ENCODE measurements around the gene KLRC3. TPM values are rescaled to one million over a fixed set of nuclear protein-coding genes. Genes with fewer than 3 reads are reported as not detected.
"Not testable (repeated sequence)": the region's sequence is repeated elsewhere in the genome, so short reads cannot be mapped to it uniquely, and the experiment has no call there.

Gene KLRC3
- total RNA-seq, 2 donors from 2014 or later, result not detected

DNA sequence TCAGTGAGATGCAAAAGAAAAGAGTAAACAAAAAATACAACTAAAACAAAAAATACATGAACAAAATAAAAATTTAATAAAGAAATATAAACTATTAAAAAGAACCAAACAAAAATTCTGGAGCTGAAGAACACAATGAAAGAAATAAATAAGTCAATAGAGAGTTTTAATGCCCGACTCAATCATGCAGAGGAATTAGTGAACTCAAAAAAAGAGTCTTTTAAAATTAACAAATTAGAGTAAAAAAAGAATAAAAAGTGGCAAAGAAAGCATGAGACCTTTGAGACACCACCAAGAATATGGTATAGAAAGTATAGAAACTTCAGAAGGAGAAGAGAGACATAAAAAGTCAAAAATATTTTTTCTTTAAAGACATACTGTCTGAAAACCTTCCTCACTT lies 35.4 kb upstream of the KLRC3 start:
- ATAC-seq (no peak), DNase-seq (no peak)
- no peaks in the 10 kb centered on the region for H3K36me3 ChIP-seq (replicated peaks in 1 of 2; ENCODE audit: insufficient read depth in 1 of 2, low read depth in 2 of 2)
- intact Hi-C loops (cut with DNase I), result no loop called here
- H3K9me3 ChIP-seq, result peaks cover 0 to 16% (median 0%) of the 10 kb centered on the region in 3 donors
- no peaks in the 10 kb centered on the region for H3K27me3 ChIP-seq
- 65 to 80% methylated on average over 1 of the region's 1 CpG for WGBS, 2 donors
- H3K4me3 ChIP-seq, result no peak overlapping the region
- no peak for TF ChIP-seq POLR2A (IDR thresholded peaks at IDR 0.05)
- TF ChIP-seq, protein P1, sequence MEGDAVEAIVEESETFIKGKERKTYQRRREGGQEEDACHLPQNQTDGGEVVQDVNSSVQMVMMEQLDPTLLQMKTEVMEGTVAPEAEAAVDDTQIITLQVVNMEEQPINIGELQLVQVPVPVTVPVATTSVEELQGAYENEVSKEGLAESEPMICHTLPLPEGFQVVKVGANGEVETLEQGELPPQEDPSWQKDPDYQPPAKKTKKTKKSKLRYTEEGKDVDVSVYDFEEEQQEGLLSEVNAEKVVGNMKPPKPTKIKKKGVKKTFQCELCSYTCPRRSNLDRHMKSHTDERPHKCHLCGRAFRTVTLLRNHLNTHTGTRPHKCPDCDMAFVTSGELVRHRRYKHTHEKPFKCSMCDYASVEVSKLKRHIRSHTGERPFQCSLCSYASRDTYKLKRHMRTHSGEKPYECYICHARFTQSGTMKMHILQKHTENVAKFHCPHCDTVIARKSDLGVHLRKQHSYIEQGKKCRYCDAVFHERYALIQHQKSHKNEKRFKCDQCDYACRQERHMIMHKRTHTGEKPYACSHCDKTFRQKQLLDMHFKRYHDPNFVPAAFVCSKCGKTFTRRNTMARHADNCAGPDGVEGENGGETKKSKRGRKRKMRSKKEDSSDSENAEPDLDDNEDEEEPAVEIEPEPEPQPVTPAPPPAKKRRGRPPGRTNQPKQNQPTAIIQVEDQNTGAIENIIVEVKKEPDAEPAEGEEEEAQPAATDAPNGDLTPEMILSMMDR (IDR thresholded peaks at IDR 0.05), result no peak
- H3K27ac ChIP-seq, result no peak overlapping the region
- H3K4me1 ChIP-seq, result no peaks in the 10 kb centered on the region

DNA sequence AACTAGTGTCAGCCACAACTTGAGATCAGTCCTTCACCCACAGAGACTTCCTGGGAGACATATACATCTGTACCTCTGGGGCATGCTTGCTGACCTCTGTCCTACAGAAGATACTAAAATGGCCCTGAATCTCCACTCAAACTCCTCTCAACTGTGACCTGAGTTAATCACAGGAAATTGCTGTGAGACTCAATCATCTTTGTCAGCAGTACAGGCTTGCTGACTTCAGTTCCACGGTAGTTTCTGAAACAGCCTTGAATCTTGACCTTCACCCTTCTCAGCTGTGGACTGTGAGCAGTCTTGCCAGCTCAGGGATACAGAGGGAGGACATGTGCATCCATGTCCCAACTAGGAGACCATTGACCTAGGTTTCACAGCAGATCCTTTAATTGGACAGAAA lies 34.1 kb upstream of the KLRC3 start:
- Histone ChIP-seq H3K27me3 (no peaks in the 10 kb centered on the region), H3K4me1 (no peaks in the 10 kb centered on the region), H3K4me3 (no peak overlapping the region), H3K36me3 (replicated peaks in 1 of 2; ENCODE audit: insufficient read depth in 1 of 2, low read depth in 2 of 2) (no peaks in the 10 kb centered on the region), H3K9me3 (peaks cover 0 to 16% (median 0%) of the 10 kb centered on the region in 3 donors), H3K27ac (no peak overlapping the region)
- ATAC-seq (no peak), DNase-seq (no peak)
- intact Hi-C loops (cut with DNase I), result no loop called here
- TF ChIP-seq, protein P1 (IDR thresholded peaks at IDR 0.05), result no peak
- no peak for TF ChIP-seq POLR2A (IDR thresholded peaks at IDR 0.05)
- WGBS, 2 donors, result 56 to 63% methylated on average over 1 of the region's 1 CpG

DNA sequence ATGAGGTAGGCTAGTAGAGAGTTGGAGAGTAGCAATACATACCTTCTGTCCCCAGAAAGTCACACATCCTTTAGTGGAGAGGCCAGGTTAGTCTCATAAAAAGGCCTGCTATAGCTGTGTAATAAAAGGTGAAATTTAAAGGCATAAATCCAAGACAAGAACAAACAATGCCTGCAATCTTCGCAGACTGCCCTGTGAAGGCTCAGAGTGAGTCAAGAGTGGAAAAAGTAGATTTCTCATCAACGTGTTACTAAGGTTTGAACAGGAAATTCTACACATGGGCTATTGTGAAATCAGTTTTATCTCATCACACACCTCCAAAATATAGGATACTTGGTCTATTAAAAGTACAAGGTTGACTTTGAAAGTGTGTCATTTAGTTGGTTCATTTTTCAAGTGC lies 32.8 kb upstream of the KLRC3 start, which contains the start of gene KLRC1:
KLRC1 (minus strand) TSS at position 222 of the 400 bp plus-strand sequence. CDS start 2,221 bp downstream, outside the sequence.
- no peak for TF ChIP-seq POLR2A (IDR thresholded peaks at IDR 0.05)
- TF ChIP-seq, protein P1 (IDR thresholded peaks at IDR 0.05), result no peak
- H3K4me3 ChIP-seq, result no peak within 1 kb of the TSS
- no peak within 1 kb of the TSS for H3K27ac ChIP-seq
- DNase-seq (no peak), ATAC-seq (no peak)
- no peaks in the 10 kb centered on the region for H3K36me3 ChIP-seq (replicated peaks in 1 of 2; ENCODE audit: insufficient read depth in 1 of 2, low read depth in 2 of 2)
- peaks cover 0 to 16% (median 0%) of the 10 kb centered on the region in 3 donors for H3K9me3 ChIP-seq
- no peaks in the 10 kb centered on the region for H3K4me1 ChIP-seq
- 46 to 50% methylated on average over 2 of the region's 2 CpGs for WGBS, 2 donors
- H3K27me3 ChIP-seq, result no peaks in the 10 kb centered on the region
- intact Hi-C loops (cut with DNase I), result no loop called here

DNA sequence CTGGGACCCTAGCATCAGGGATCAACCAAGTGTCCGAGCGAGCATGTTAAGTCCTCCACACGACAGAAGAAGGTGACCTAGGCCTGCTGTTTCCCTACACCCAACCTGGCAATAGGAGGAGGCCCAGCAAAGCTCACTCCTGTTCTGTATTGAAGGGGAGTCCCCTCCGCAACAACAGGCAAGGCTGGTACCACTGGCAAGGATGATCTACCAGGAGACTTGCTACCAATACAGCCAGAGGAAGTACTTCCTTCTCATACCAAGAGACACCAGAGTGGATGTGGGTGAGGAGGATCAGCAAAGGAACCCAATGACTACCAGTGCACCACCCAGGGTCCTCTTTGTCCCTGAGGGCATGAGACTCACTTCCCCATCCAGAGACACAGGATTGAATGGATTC lies 27.8 kb upstream of the KLRC3 start:
- 80 to 89% methylated on average over 4 of the region's 4 CpGs for WGBS, 2 donors

DNA sequence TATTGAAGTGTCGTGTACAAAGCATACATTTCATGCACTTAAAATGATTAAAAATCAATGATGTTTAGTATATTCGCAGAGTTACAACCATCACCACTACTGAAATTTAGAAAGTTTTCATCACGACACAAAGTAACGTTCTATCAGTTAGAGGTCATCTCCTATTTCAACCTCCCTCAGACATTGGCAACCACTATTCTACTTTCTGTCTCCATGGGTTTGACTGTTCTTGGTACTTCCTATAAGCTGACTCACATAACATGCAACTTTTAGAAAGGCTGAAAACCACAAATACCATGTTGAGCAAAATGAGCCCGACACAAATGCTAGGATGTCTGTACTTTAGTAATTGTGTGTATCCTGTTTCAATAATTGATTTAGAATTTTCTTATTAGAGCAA lies 25.7 kb upstream of the KLRC3 start:
- H3K4me3 ChIP-seq; H3K27ac ChIP-seq; H3K9me3 ChIP-seq; H3K27me3 ChIP-seq; H3K36me3 ChIP-seq (replicated peaks in 1 of 2; ENCODE audit: insufficient read depth in 1 of 2, low read depth in 2 of 2); H3K4me1 ChIP-seq; DNase-seq; ATAC-seq; intact Hi-C loops (cut with DNase I): not testable (repeated sequence)
- 66 to 71% methylated on average over 5 of the region's 5 CpGs for WGBS, 2 donors

More for the DNA sequence above, 27.8 kb upstream of the KLRC3 start:
- H3K9me3 ChIP-seq, result no peaks in the 10 kb centered on the region
- DNase-seq (no peak), ATAC-seq (no peak)
- H3K4me1 ChIP-seq, result no peaks in the 10 kb centered on the region
- no peaks in the 10 kb centered on the region for H3K36me3 ChIP-seq (replicated peaks in 1 of 2; ENCODE audit: insufficient read depth in 1 of 2, low read depth in 2 of 2)
- H3K27ac ChIP-seq, result no peak overlapping the region
- intact Hi-C loops (cut with DNase I), result no loop called here
- TF ChIP-seq, protein P1 (IDR thresholded peaks at IDR 0.05), result no peak
- no peak for TF ChIP-seq POLR2A (IDR thresholded peaks at IDR 0.05)
- H3K4me3 ChIP-seq, result no peak overlapping the region
- H3K27me3 ChIP-seq, result no peaks in the 10 kb centered on the region

DNA sequence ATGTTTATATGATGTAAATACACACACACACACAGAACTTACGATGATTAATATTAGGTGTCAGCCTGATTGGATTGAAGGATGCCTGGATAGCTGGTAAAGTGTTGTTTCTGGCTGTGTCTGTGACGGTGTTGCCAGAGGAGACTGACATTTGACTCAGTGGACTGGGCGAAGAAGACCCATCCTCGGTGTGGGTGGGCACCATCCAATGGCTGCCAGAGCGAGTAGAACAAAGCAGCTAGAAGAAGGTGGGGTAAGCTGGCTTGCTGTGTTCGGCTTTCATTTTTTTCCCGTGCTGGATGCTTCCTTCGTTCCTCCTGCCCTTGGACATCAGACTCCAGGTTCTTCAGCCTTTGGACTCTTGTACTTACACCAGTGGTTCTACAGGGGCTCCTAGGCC lies 20.7 kb upstream of the KLRC3 start:
- H3K27ac ChIP-seq; H3K27me3 ChIP-seq; ATAC-seq; H3K4me1 ChIP-seq; H3K4me3 ChIP-seq; intact Hi-C loops (cut with DNase I); H3K9me3 ChIP-seq; H3K36me3 ChIP-seq (replicated peaks in 1 of 2; ENCODE audit: insufficient read depth in 1 of 2, low read depth in 2 of 2); DNase-seq: not testable (repeated sequence)
- 81 to 85% methylated on average over 8 of the region's 8 CpGs for WGBS, 2 donors

DNA sequence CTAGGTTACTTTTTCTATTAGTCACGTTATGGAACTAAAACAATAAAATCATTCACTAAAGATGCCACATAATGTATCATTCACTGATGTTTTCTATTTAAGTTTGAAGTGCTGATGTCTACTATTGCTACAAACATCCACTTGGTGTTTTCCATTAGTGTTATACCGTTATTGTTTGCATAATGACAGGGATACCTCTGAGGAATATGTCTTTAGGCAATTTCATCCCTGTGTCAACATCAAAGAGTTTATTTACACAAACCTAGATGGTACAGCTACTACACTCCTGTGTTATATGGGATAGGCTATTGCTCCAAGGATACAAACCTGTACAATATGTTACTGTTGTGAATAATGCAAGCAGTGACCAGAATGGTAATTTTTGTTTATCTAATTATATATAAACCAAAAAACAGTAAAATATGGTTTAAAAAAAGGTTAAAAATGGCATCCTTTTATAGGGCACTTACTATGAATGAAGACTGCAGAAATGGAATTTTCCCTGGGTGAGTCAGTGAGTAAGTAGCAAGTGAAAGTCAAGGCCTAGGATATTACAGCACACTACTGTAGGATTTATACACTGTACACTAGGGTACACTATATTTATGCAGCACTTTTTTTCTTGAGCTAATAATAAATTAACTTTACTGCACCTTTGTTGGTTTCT lies 19.3 kb upstream of the KLRC3 start:
- H3K27me3 ChIP-seq; H3K27ac ChIP-seq; ATAC-seq; H3K4me3 ChIP-seq; H3K4me1 ChIP-seq; intact Hi-C loops (cut with DNase I); H3K9me3 ChIP-seq; DNase-seq; H3K36me3 ChIP-seq (replicated peaks in 1 of 2; ENCODE audit: insufficient read depth in 1 of 2, low read depth in 2 of 2): not testable (repeated sequence)
- WGBS, 2 donors, result 59 to 69% methylated on average over 2 of the region's 2 CpGs

DNA sequence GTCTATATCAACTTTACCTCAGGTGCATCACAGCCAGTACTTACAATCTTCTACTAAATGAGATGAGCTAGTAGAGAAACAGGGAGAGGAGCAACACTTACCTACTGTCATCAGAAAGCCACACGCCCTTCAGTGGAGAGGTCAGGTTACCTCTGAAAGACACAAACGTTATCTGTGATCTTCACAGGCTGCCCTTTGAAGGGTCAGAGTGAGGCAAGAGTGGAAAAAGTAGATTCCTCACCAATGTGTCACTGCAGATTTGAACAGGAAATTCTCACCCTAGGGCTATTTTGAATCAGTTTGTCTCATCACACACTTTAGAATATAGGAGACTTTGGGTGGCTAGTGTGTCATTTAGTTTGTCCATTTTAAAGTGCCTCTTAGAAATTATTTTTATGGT lies 17.2 kb upstream of the KLRC3 start:
- H3K27ac ChIP-seq; H3K9me3 ChIP-seq; H3K27me3 ChIP-seq; H3K4me3 ChIP-seq; intact Hi-C loops (cut with DNase I); ATAC-seq; DNase-seq; H3K4me1 ChIP-seq; H3K36me3 ChIP-seq (replicated peaks in 1 of 2; ENCODE audit: insufficient read depth in 1 of 2, low read depth in 2 of 2): not testable (repeated sequence)
- WGBS, 2 donors, result 38% methylated on average over 2 of the region's 2 CpGs; no CpG with 5 or more reads in 1 of the 2 donors
